GM12864 (cell line): ENCODE data around the gene TOR2A.

ENCODE experiments used
- DNase-seq: peaks from one replicate; pipeline ENCODE4 v3.0.0-alpha.2; 2011; ENCODE audit warnings: low read depth
- H3K4me3 ChIP-seq: 2 replicates; pipeline ENCODE4 v1.5.1; 2011; ENCODE audit warnings: mild to moderate bottlenecking, low read depth, low read length, control low read depth
- CTCF ChIP-seq: IDR thresholded peaks from 2 replicates; pipeline ENCODE4 v1.5.1; 2011; ENCODE audit warnings: low read depth, mild to moderate bottlenecking, moderate library complexity, low read length, control low read depth, inconsistent platforms; ENCODE audit errors: missing control alignments

The TOR2A gene

GRCh38 chr9:127712867-127713266 is 22.2 kb downstream of the TOR2A start:
- DNase-seq: no peak
- H3K4me3 ChIP-seq: no peak overlapping the region
- TF ChIP-seq CTCF: no peak

GRCh38 chr9:127712371-127712770 is 22.7 kb downstream of the TOR2A start:
- no peak for TF ChIP-seq CTCF

GRCh38 chr9:127711831-127712274 is 23.2 kb downstream of the TOR2A start:
- no peak for DNase-seq
- TF ChIP-seq CTCF: no peak
- H3K4me3 ChIP-seq: no peak overlapping the region

More at GRCh38 chr9:127712371-127712770, 22.7 kb downstream of the TOR2A start:
- no peak for DNase-seq
- H3K4me3 ChIP-seq: no peak overlapping the region

GRCh38 chr9:127711226-127711701 is 23.8 kb downstream of the TOR2A start:
- DNase-seq: no peak
- TF ChIP-seq CTCF: no peak
- H3K4me3 ChIP-seq: no peak overlapping the region

- no peak for DNase-seq
- TF ChIP-seq CTCF: no peak
Measured at GRCh38 chr9:127710204-127710783, 24.8 kb downstream of the TOR2A start.

GRCh38 chr9:127708952-127709587 is 26.0 kb downstream of the TOR2A start:
- DNase-seq: no peak
- H3K4me3 ChIP-seq: no peak overlapping the region
- TF ChIP-seq CTCF: no peak

More at GRCh38 chr9:127710204-127710783, 24.8 kb downstream of the TOR2A start:
- no peak overlapping the region for H3K4me3 ChIP-seq
